Tibial artery (tissue), 4 donors: ENCODE data around the gene PRIM1.

Source experiments
- DNase-seq, 2 donors: peaks; one replicate each; pipeline ENCODE4 v3.0.0-alpha.2; 2019
- H3K27ac ChIP-seq, 2 donors: fragments of 200-600 bp; sonication (generic) in 1 of 2; 1 replicate in 1 of 2; 2 replicates in 1 of 2; pipeline ENCODE4 v1.5.1; 2018 to 2019; ENCODE audit warnings: mild to moderate bottlenecking in 1 of 2
- H3K27me3 ChIP-seq, 2 donors: fragments of 200-600 bp; sonication (generic) in 1 of 2; one replicate each; pipeline versions ENCODE4 v1.5.1 to v1.6.0; 2016 to 2019
- H3K36me3 ChIP-seq, 3 donors: fragments of 200-600 bp; sonication (generic) in 2 of 3; one replicate each; pipeline ENCODE4 v1.5.1; 2016 to 2019; ENCODE audit warnings: mild to moderate bottlenecking in 2 of 3
- H3K4me1 ChIP-seq, 4 donors: fragments of 200-600 bp; sonication (generic) in 2 of 4; 1 replicate in 3 of 4; 2 replicates in 1 of 4; pipeline ENCODE4 v1.5.1; 2016 to 2019
- H3K4me3 ChIP-seq, 2 donors: fragments of 200-600 bp; sonication (generic) in 1 of 2; 1 replicate in 1 of 2; 2 replicates in 1 of 2; pipeline ENCODE4 v1.5.1; 2018 to 2019; ENCODE audit warnings: mild to moderate bottlenecking in 2 of 2
- H3K9me3 ChIP-seq, 3 donors: fragments of 200-600 bp; sonication (generic) in 1 of 3; one replicate each; pipeline ENCODE4 v1.5.1; 2016 to 2019
- intact Hi-C: fragments of 100-400 bp; cut with DNase I; formaldehyde crosslinking; loops from one replicate; pipeline ENCODE4 v1.15.0; 2023; ENCODE audit warnings: low total_unique reads
- TF ChIP-seq, protein P1 (sequence below), 2 experiments: fragments of 200-600 bp in 1 of 2; fragments of 450-650 bp in 1 of 2; IDR thresholded peaks; one replicate each; pipeline ENCODE4 v1.5.1; 2017 to 2019; ENCODE audit warnings: antibody characterized with exemption in 2 of 2, mild to moderate bottlenecking in 1 of 2, moderate library complexity in 1 of 2

PRIM1 gene

GRCh38 chr12:56787498-56787897 is 35.4 kb upstream of the PRIM1 start:
- Histone ChIP-seq H3K4me1 (no peaks in the 10 kb centered on the region), H3K9me3 (no peaks in the 10 kb centered on the region), H3K27me3 (no peaks in the 10 kb centered on the region), H3K4me3 (no peak overlapping the region), H3K36me3 (no peaks in the 10 kb centered on the region), H3K27ac (no peak overlapping the region)
- no peak for DNase-seq
- intact Hi-C loops: no loop called here
- TF ChIP-seq, protein P1, sequence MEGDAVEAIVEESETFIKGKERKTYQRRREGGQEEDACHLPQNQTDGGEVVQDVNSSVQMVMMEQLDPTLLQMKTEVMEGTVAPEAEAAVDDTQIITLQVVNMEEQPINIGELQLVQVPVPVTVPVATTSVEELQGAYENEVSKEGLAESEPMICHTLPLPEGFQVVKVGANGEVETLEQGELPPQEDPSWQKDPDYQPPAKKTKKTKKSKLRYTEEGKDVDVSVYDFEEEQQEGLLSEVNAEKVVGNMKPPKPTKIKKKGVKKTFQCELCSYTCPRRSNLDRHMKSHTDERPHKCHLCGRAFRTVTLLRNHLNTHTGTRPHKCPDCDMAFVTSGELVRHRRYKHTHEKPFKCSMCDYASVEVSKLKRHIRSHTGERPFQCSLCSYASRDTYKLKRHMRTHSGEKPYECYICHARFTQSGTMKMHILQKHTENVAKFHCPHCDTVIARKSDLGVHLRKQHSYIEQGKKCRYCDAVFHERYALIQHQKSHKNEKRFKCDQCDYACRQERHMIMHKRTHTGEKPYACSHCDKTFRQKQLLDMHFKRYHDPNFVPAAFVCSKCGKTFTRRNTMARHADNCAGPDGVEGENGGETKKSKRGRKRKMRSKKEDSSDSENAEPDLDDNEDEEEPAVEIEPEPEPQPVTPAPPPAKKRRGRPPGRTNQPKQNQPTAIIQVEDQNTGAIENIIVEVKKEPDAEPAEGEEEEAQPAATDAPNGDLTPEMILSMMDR (IDR thresholded peaks at IDR 0.05): no peak

DNA sequence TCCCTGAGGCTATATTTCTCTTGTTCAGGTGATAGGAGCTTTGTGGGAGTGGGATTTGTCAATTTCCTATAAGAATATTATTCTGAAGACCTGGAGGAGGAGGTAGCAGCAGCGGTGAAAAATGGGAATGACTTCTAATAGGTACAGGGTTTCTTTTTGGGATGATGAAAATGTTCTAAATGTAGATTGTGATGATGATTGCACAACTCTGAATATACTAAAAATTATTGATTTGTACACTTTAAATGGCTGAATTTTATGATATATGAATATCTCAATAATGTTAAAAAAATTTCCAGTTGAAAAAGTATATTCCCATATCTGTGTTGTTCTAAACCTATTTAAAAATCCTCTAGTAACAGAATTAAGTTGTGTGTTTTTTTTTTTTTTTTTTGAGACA is 33.8 kb upstream of the PRIM1 start:
- no peak for DNase-seq
- intact Hi-C loops: no loop called here
- H3K9me3 ChIP-seq: no peaks in the 10 kb centered on the region
- no peaks in the 10 kb centered on the region for H3K4me1 ChIP-seq
- TF ChIP-seq, protein P1 (IDR thresholded peaks at IDR 0.05): no peak
- H3K36me3 ChIP-seq: no peaks in the 10 kb centered on the region
- no peaks in the 10 kb centered on the region for H3K27me3 ChIP-seq
- no peak overlapping the region for H3K27ac ChIP-seq
- no peak overlapping the region for H3K4me3 ChIP-seq

GRCh38 chr12:56785141-56785865 is 33.2 kb upstream of the PRIM1 start:
- Histone ChIP-seq H3K4me1 (no peaks in the 10 kb centered on the region), H3K4me3 (no peak overlapping the region), H3K27ac (no peak overlapping the region), H3K36me3 (no peaks in the 10 kb centered on the region), H3K9me3 (no peaks in the 10 kb centered on the region), H3K27me3 (no peaks in the 10 kb centered on the region)
- no peak for DNase-seq
- TF ChIP-seq, protein P1 (IDR thresholded peaks at IDR 0.05): no peak
- intact Hi-C loops: no loop called here

GRCh38 chr12:56781726-56782125 is 29.6 kb upstream of the PRIM1 start:
- intact Hi-C loops: no loop called here
- Histone ChIP-seq H3K27me3 (no peaks in the 10 kb centered on the region), H3K27ac (no peak overlapping the region), H3K4me3 (no peak overlapping the region), H3K36me3 (no peaks in the 10 kb centered on the region), H3K9me3 (no peaks in the 10 kb centered on the region), H3K4me1 (no peaks in the 10 kb centered on the region)
- DNase-seq: no peak
- TF ChIP-seq, protein P1 (IDR thresholded peaks at IDR 0.05): no peak

GRCh38 chr12:56778756-56779155 is 26.6 kb upstream of the PRIM1 start:
- Histone ChIP-seq H3K36me3 (no peaks in the 10 kb centered on the region), H3K4me3 (no peak overlapping the region), H3K27me3 (no peaks in the 10 kb centered on the region), H3K4me1 (peaks cover 0 to 8% (median 0%) of the 10 kb centered on the region in 4 donors), H3K27ac (no peak overlapping the region), H3K9me3 (no peaks in the 10 kb centered on the region)
- no peak for DNase-seq
- intact Hi-C loops: no loop called here
- TF ChIP-seq, protein P1 (IDR thresholded peaks at IDR 0.05): no peak
